ENCODE results near the gene GKN1.

- TF ChIP-seq POLR2A (IDR thresholded peaks at IDR 0.05) = no peak
- TF ChIP-seq, protein P1, sequence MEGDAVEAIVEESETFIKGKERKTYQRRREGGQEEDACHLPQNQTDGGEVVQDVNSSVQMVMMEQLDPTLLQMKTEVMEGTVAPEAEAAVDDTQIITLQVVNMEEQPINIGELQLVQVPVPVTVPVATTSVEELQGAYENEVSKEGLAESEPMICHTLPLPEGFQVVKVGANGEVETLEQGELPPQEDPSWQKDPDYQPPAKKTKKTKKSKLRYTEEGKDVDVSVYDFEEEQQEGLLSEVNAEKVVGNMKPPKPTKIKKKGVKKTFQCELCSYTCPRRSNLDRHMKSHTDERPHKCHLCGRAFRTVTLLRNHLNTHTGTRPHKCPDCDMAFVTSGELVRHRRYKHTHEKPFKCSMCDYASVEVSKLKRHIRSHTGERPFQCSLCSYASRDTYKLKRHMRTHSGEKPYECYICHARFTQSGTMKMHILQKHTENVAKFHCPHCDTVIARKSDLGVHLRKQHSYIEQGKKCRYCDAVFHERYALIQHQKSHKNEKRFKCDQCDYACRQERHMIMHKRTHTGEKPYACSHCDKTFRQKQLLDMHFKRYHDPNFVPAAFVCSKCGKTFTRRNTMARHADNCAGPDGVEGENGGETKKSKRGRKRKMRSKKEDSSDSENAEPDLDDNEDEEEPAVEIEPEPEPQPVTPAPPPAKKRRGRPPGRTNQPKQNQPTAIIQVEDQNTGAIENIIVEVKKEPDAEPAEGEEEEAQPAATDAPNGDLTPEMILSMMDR (IDR thresholded peaks at IDR 0.05) = no peak
These were observed 10.2 kb upstream of the GKN1 start for GRCh38 chr2:68964282-68964681.
